ENCODE measurements around the gene CTNNBIP1. TPM values are rescaled to one million over a fixed set of nuclear protein-coding genes. Genes with fewer than 3 reads are reported as not detected.

The CTNNBIP1 gene
- total RNA-seq, 1 donor from 2014 or later, result 106 TPM

DNA sequence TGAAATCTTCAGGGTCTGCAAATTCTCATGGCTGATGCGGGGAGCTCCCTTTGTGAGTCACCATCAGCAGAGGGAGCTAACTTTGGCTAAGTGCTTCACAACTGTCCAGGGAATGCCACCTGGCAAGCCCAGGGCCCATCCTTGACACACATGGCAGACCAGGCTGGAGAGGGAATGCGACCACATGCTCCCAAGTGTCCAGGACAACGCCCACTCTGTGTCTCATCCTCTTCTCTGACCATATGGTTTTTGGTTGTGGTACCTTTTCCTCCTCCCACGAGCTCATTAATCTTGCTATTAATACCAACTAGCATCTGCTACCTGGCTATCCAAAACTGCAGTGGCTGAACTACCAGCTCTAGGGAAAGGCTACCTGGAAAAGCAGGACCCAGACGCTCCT is 49.2 kb downstream of the CTNNBIP1 start:
- H3K4me1 Mint-ChIP-seq (ENCODE audit: unreplicated experiment), result peaks cover 14% of the 10 kb centered on the region
- H3K27ac Mint-ChIP-seq (ENCODE audit: unreplicated experiment), result no peak overlapping the region
- H3K4me3 Mint-ChIP-seq (ENCODE audit: unreplicated experiment), result no peak overlapping the region
- TF ChIP-seq, protein P1, sequence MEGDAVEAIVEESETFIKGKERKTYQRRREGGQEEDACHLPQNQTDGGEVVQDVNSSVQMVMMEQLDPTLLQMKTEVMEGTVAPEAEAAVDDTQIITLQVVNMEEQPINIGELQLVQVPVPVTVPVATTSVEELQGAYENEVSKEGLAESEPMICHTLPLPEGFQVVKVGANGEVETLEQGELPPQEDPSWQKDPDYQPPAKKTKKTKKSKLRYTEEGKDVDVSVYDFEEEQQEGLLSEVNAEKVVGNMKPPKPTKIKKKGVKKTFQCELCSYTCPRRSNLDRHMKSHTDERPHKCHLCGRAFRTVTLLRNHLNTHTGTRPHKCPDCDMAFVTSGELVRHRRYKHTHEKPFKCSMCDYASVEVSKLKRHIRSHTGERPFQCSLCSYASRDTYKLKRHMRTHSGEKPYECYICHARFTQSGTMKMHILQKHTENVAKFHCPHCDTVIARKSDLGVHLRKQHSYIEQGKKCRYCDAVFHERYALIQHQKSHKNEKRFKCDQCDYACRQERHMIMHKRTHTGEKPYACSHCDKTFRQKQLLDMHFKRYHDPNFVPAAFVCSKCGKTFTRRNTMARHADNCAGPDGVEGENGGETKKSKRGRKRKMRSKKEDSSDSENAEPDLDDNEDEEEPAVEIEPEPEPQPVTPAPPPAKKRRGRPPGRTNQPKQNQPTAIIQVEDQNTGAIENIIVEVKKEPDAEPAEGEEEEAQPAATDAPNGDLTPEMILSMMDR (IDR thresholded peaks at IDR 0.05; ENCODE audit: unreplicated experiment), result no peak
- no peak for DNase-seq (ENCODE audit: low spot score)
- H3K36me3 Mint-ChIP-seq (ENCODE audit: low read depth, unreplicated experiment), result peaks cover 12% of the 10 kb centered on the region
- no peaks in the 10 kb centered on the region for H3K9me3 Mint-ChIP-seq (ENCODE audit: unreplicated experiment)
- peaks cover 2% of the 10 kb centered on the region for H3K27me3 Mint-ChIP-seq (ENCODE audit: unreplicated experiment)

DNA sequence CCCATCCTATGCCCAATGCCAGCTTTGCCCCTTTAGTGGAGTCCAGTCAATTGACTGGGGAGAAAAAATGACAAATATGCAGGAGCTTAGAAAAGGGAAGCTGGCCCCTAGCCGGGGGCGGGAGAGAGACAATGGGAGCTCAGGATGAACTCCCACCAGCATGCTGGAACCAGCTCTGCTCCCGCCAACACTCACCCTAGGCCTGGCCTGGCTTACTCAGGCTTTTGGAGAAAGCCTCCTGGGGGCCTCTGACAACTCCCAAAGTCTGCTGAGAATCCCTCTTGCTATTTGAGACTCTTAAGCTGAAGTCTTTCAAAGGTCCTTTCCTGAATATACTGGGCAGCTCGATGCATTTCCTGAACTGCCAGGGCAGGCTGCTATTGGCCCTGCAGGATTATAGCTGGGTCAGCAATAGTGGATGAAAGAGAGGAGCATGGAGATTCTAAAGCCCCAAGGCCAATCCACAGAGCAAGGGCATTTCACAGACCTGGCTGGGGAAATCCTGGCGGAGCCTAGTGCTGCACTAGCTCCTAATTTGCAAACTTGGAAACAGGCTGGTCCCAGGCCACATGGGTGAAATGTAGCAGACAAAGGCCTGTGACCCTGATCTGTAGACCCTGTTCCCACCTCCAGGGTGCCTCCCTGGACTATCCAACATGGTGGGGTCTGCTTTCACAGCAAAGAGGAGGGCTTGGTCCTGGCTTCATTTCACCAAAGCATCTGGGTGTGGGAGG is 50.6 kb downstream of the CTNNBIP1 start:
- TF ChIP-seq, protein P1 (IDR thresholded peaks at IDR 0.05; ENCODE audit: unreplicated experiment), result no peak
- Mint-ChIP-seq H3K27me3 (ENCODE audit: unreplicated experiment) (no peaks in the 10 kb centered on the region), H3K27ac (ENCODE audit: unreplicated experiment) (peak overlapping the region; percentile 37), H3K36me3 (ENCODE audit: low read depth, unreplicated experiment) (peaks cover 12% of the 10 kb centered on the region), H3K9me3 (ENCODE audit: unreplicated experiment) (no peaks in the 10 kb centered on the region), H3K4me1 (ENCODE audit: unreplicated experiment) (peaks cover 12% of the 10 kb centered on the region), H3K4me3 (ENCODE audit: unreplicated experiment) (no peak overlapping the region)
- DNase-seq (ENCODE audit: low spot score), result peak; percentile 31

GRCh38 chr1:9858293-9859035 is 51.6 kb downstream of the CTNNBIP1 start:
- no peak for DNase-seq (ENCODE audit: low spot score)
- peaks cover 18% of the 10 kb centered on the region for H3K36me3 Mint-ChIP-seq (ENCODE audit: low read depth, unreplicated experiment)
- no peaks in the 10 kb centered on the region for H3K9me3 Mint-ChIP-seq (ENCODE audit: unreplicated experiment)
- H3K4me3 Mint-ChIP-seq (ENCODE audit: unreplicated experiment), result peak overlapping the region; percentile 13
- H3K4me1 Mint-ChIP-seq (ENCODE audit: unreplicated experiment), result peaks cover 12% of the 10 kb centered on the region
- no peaks in the 10 kb centered on the region for H3K27me3 Mint-ChIP-seq (ENCODE audit: unreplicated experiment)
- TF ChIP-seq, protein P1 (IDR thresholded peaks at IDR 0.05; ENCODE audit: unreplicated experiment), result no peak
- no peak overlapping the region for H3K27ac Mint-ChIP-seq (ENCODE audit: unreplicated experiment)

DNA sequence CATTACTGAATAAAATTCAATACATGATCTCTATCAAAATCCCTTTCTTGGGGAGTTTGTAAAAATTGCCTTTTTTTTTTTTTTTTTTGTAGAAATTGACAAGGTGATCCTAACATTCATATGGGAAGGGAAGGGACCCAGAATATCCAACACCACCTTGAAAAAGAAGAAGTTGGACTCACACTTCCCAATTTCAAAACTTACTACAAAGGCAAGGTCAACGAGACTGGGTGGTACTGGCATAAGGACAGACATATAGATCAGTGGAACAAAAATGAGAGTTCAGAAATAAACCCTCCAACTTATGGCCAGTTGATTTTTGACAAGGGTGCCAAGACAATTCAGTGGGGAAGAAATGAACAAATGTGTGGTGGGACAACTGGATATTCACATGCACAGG is 54.9 kb downstream of the CTNNBIP1 start:
- Mint-ChIP-seq H3K4me1 (ENCODE audit: unreplicated experiment) (peaks cover 12% of the 10 kb centered on the region), H3K27me3 (ENCODE audit: unreplicated experiment) (no peaks in the 10 kb centered on the region), H3K27ac (ENCODE audit: unreplicated experiment) (no peak overlapping the region), H3K9me3 (ENCODE audit: unreplicated experiment) (no peaks in the 10 kb centered on the region), H3K4me3 (ENCODE audit: unreplicated experiment) (no peak overlapping the region), H3K36me3 (ENCODE audit: low read depth, unreplicated experiment) (peaks cover 20% of the 10 kb centered on the region)
- TF ChIP-seq, protein P1 (IDR thresholded peaks at IDR 0.05; ENCODE audit: unreplicated experiment), result no peak
- DNase-seq (ENCODE audit: low spot score), result no peak

DNA sequence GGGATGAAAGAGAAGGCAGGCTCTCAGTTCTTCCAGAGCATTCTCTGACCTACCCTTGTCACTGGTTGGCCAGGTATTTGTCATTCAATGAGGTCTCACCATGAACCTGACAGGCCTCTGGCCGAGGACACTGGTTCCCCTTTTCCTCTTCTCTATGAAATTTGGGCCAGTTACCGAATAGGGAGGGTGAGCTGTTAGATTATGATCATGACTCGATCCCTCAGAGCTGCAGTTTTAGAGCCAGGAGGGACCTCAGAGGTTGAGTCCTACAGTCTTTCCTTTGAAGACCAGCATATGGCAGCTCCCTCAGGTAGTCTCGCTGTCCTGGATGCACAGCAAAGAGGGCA is 56.8 kb downstream of the CTNNBIP1 start:
- H3K27ac Mint-ChIP-seq (ENCODE audit: unreplicated experiment), result no peak overlapping the region
- no peaks in the 10 kb centered on the region for H3K27me3 Mint-ChIP-seq (ENCODE audit: unreplicated experiment)
- H3K36me3 Mint-ChIP-seq (ENCODE audit: low read depth, unreplicated experiment), result peaks cover 18% of the 10 kb centered on the region
- H3K4me1 Mint-ChIP-seq (ENCODE audit: unreplicated experiment), result no peaks in the 10 kb centered on the region
- TF ChIP-seq, protein P1 (IDR thresholded peaks at IDR 0.05; ENCODE audit: unreplicated experiment), result no peak
- no peaks in the 10 kb centered on the region for H3K9me3 Mint-ChIP-seq (ENCODE audit: unreplicated experiment)
- no peak for DNase-seq (ENCODE audit: low spot score)
- H3K4me3 Mint-ChIP-seq (ENCODE audit: unreplicated experiment), result no peak overlapping the region
